ENCODE data around the gene SYNPO2.
A peak's percentile ranks its signal among the peaks of the same experiment; 100 is the strongest.

The SYNPO2 gene

GRCh38 chr4:118879409-118879808, 9.2 kb upstream of the SYNPO2 start:
- DNase-seq (ENCODE audit: low spot score), result no peak

- DNase-seq (ENCODE audit: low spot score), result no peak
These were observed 7.0 kb upstream of the SYNPO2 start for GRCh38 chr4:118881512-118882146.

DNA sequence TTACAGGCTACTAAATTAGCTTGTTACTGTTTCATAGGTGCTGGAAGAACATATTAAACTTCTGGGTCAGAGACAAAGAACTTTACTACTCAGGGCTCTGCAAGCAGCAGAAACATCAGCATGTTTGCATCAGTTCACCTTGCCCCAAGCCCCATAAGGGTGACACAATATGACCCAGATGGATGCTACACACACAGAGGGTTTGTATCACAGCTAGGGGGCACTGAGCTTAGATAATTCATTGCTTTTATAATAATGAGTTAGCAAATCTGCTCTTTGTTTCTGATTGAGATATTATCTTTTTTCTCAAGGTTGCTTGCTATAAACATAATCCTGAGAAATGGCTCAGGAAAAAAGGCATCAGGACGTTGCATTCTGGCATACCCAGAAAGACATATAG, 4.8 kb upstream of the SYNPO2 start:
- no peak for DNase-seq (ENCODE audit: low spot score)

DNA sequence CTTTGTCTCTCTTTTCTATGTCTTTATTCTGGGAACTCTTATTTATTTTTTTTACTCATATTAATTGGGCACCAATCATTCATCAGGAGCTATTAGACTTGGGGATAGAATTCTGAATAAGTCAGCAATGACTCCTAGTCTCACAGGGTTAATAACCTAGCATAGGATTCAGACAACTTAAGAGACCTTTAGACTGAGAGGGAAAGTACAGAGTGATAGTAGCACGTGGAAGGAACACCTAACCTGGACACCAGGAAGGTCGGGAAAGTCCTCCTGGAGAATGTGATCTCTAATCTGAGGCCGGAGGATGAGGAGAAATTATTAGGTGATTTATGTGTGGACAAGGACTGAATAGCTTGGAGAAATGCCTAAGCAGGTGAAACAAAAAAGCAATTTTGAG, 3.9 kb upstream of the SYNPO2 start:
- no peak for DNase-seq (ENCODE audit: low spot score)

DNA sequence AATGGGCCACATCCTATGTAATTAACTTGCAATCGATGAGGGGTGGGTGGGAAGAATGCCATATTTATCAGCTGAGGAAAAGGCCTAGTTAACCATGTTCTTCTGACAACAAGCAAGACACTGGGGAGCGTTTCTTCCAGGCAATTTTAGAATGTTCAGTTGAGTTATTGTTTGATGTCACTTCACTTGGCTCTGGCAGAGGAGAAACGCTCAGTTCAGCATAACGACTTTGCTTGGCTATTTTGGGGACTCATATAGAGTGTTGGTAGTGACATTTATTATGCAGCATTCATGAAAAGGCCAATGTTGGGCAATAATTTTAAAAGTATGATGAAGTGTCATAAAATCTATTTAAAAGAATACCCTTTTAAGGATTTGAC, 648 bp downstream of the SYNPO2 start:
- DNase-seq (ENCODE audit: low spot score), result no peak

DNA sequence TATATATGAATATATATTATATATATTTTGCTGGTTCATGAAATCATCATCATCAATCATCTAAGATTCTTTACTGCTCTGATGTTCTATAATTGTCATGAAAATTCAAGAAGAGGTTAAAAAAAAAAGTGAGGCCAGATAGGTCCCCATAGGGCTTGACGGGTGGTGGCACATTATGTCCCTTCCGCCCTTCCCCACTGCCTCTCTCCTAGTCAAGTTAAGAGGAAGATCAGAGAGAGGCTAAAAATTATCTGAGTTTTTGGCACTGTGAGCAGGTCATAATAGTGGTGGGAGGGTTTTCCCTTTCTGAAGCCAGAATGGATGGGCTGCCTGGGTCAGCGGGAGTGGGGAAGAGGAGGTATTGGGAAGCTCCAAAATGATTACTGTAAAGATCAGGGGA, 5.4 kb downstream of the SYNPO2 start:
- DNase-seq (ENCODE audit: low spot score), result no peak

DNA sequence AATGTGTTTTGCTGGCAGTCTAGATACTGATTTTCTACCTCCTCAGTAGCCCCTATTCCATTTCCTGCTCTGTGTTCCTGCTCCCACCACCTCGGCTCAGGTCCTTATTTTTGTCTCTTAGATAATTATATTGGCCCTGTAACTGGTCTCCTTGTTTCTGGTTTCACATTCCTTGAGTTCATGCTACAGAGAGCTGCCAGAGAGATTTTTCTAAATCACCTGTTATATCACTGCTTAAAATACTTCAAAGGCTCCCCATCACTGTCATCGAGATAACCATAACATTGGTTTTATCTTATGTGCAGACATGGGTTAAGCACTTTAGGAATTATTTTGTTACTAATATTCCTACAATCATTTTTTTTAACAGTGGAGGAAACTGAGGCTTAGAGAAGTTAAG, 9.6 kb downstream of the SYNPO2 start:
- no peak for DNase-seq (ENCODE audit: low spot score)

DNA sequence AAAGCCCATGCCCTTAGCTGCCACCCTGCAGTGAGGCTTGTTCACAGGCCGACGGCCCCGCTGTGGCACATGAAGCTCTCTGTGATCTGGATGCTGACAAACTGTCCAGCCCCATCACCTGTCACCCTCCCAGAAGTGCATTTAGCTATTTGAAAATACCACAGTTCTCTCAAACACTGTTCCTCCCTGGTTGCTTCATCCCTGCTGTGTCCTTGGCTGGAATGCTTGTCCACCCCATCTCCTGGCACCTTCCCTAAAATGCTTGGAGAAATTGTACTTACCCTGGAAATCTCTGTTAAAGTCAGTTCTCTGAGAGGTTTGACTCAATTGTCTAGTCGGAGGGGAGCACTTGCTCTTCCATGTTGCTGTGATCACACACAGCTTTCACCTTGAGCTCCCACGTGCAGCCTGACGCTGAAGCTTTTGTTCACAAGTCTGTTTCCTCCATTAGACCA, 10.1 kb downstream of the SYNPO2 start:
- DNase-seq (ENCODE audit: low spot score), result no peak

DNA sequence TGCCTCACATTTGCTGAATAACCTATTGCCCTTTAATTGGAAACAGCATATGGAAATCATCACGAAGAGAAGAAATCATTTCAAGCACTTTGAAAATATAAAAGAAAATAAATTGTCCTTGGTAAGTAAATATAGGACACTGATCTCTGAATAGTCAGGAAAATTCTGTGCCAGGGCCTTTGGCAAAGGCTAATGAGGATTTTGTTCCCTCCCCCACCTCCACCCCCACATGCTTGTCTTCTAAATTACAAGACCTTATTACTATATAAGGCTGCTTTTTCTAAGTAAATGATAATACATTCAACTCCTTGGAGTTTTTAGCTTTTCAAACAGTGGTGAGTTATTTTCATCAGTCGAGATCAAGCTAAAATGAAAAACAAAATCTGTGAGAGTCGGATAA, 15.8 kb downstream of the SYNPO2 start:
- no peak for DNase-seq (ENCODE audit: low spot score)

DNA sequence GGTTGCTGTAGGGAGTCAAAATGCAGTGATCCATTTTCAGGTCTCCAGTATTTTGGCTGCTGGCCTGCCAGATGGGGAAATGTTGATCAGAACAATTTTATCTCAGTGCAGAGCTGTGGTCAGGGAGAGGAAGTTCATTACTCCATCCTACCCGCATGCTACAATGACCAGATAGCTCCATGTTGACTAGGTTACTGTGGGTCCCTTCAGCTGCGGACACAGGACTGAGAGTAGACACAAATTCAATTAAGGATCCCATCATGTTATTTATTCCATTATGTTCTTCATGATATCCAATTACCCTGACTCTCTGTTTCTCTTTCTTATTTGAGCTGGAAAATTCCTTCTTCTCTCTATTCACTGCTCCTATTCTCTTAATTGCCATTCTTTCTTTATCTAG, 16.3 kb downstream of the SYNPO2 start:
- DNase-seq (ENCODE audit: low spot score), result no peak

DNA sequence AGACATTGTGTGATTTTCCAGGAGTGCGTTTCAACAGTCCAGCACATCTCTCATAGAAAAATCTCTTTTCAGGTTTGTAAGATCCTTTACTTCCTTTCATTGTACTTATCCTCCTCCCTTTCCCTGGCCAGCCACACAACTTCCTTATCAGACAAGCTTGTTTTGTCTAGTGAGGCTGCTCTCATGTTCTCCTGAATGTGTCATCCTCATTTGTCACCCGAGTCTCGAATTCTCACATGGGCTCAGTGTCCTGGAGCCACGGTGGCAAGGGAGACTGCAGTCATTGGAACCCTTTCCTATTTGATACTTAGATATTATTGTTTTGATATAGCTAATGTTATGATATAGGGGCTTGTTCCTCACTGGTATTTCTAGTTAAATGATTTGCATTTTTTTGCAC, 16.9 kb downstream of the SYNPO2 start:
- no peak for DNase-seq (ENCODE audit: low spot score)

DNA sequence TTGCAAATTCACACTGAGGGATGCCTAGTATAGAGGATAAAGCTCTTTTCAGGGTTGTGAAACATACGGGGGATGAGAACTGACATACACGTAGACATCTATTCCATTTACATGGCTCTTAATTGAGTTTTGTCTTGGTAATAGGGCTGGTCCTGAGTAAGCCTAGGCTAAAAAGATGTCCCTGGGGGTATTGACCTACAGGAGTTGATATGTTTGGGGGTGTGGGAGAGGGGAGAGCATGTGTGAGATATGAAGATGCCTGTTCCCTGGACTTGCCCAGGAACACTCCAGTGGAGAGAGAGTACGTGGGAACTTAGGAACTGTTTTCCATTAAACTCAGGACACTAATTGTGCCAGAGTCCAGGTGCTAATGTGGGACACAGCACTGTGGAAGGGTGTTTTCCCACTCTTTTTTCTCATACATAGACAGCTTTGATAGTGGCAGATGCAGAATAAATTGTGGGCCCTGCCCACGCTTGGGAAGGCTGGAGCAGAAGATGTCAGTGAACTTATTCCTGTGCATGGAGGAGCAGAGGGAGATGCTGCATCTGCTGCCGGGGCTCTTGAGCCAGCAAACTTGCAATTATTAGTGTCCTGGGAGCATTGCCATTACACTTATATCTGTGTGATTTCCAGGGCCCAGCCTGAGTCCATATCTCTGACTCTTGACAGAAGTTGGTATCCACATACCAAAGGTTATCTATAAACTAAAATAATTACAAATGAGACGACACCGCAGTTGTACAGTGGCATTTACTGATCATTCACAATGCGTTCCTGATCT, 20.7 kb downstream of the SYNPO2 start:
- DNase-seq (ENCODE audit: low spot score), result no peak

- no peak for DNase-seq (ENCODE audit: low spot score)
These were observed 21.6 kb downstream of the SYNPO2 start for GRCh38 chr4:118910221-118910620.

DNA sequence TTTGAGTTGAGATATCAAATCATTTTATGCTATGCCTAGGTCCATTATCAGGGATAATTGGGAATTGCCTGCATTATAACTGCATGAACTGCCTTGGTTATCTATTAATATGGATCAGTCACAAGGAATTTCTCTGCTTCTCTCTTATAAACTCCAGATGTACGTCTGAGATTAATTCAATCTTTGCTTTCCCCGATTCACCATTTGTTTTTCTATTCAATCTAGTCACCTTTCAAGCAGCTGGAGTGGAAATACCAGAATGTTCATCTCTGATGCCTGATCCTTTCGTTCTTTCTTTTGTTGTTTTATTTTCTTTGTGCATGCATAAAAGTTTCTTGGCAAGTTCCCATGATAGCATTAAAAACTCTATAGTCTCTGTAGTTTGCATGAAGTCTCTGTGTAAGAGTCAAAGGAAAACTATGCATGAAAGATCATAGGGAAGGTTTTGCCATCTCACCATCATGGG, 22.6 kb downstream of the SYNPO2 start:
- DNase-seq (ENCODE audit: low spot score), result no peak

DNA sequence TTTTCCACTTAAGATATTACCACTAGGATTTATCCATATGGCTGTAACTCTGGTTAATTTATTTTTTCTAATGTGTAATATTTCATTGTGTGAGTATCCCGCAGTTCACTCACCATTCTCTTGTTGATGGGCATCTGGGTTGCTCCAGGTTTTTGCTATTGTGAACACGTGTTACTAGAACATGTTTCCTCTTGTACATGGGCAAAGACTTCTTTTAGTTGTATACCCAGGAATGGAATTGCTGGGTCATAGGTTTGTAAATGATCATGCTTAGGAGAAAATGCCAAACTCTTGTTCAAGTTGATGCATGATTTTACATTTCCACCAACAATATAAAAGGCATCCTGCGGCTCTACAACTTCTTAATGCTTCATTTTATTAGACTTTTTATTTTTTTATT, 26.8 kb downstream of the SYNPO2 start:
- no peak for DNase-seq (ENCODE audit: low spot score)

- no peak for DNase-seq (ENCODE audit: low spot score)
These were observed 28.1 kb downstream of the SYNPO2 start for GRCh38 chr4:118916691-118917289.

GRCh38 chr4:118917582-118917981, 28.9 kb downstream of the SYNPO2 start:
- DNase-seq (ENCODE audit: low spot score), result no peak

GRCh38 chr4:118918388-118918787, 29.7 kb downstream of the SYNPO2 start:
- peak; percentile 32 for DNase-seq (ENCODE audit: low spot score)

- no peak for DNase-seq (ENCODE audit: low spot score)
These were observed 31.6 kb downstream of the SYNPO2 start for GRCh38 chr4:118920247-118920646.

GRCh38 chr4:118921786-118922185, 33.1 kb downstream of the SYNPO2 start:
- no peak for DNase-seq (ENCODE audit: low spot score)

GRCh38 chr4:118923891-118924290, 35.2 kb downstream of the SYNPO2 start:
- DNase-seq (ENCODE audit: low spot score), result no peak

GRCh38 chr4:118927974-118928373, 39.3 kb downstream of the SYNPO2 start:
- DNase-seq (ENCODE audit: low spot score), result no peak

DNA sequence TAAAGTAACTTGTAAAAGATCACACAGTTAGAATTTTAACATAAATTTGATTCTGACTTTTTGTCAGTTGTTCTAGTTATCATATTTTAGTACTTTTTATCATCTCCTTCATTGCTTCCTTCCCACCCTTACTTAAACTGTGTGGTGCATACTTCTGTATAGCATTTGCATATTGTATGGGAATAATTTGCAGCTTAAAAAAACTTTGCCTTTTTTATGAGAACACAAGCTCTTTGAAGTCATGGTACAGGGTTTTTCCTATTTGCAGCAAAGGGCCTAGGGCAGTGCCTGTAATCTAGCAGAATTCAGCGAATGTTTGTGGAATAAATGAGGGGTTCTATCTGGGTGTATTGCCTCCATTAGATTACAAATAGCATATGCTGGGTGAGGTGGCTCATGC, 41.6 kb downstream of the SYNPO2 start:
- no peak for DNase-seq (ENCODE audit: low spot score)
